Vagina (tissue), 2 donors: ENCODE measurements around the gene KCNQ4. TPM values are rescaled to one million over a fixed set of nuclear protein-coding genes. Genes with fewer than 3 reads are reported as not detected.

Experiments used
- DNase-seq, 2 donors: peaks; one replicate each; pipeline ENCODE4 v3.0.0-alpha.2; 2017; ENCODE audit errors: extremely low spot score in 2 of 2
- H3K27ac ChIP-seq: fragments of 200-600 bp; sonication (generic); one replicate; pipeline ENCODE4 v1.5.1; 2019
- H3K27me3 ChIP-seq: fragments of 200-600 bp; sonication (generic); one replicate; pipeline ENCODE4 v1.5.1; 2019
- H3K36me3 ChIP-seq, 2 donors: fragments of 200-600 bp; sonication (generic); one replicate each; pipeline ENCODE4 v1.5.1; 2017 to 2019
- H3K4me1 ChIP-seq: fragments of 200-600 bp; sonication (generic); one replicate; pipeline ENCODE4 v1.5.1; 2019
- H3K4me3 ChIP-seq, 2 donors: fragments of 200-600 bp; sonication (generic); 1 replicate in 1 of 2; 2 replicates in 1 of 2; pipeline ENCODE4 v1.5.1; 2016 to 2019
- H3K9me3 ChIP-seq: fragments of 200-600 bp; sonication (generic); one replicate; pipeline ENCODE4 v1.5.1; 2019
- POLR2A ChIP-seq, 2 donors: fragments of 450-650 bp; IDR thresholded peaks; one replicate each; pipeline ENCODE4 v1.6.1; 2017; ENCODE audit warnings: antibody characterized with exemption in 2 of 2, mild to moderate bottlenecking in 2 of 2, moderate library complexity in 2 of 2
- POLR2AphosphoS5 ChIP-seq, 2 donors: sonication (generic); formaldehyde crosslinking; IDR thresholded peaks; one replicate each; pipeline ENCODE4 v1.9.0; 2017; ENCODE audit warnings: antibody characterized with exemption in 2 of 2, mild to moderate bottlenecking in 2 of 2, low read depth in 1 of 2; ENCODE audit not compliant: insufficient read depth in 1 of 2
- intact Hi-C: fragments of 100-400 bp; cut with DNase I; formaldehyde crosslinking; loops from one replicate; pipeline ENCODE4 v1.15.1; 2023
- total RNA-seq: library from RNA; depleted of rRNA; stranded (reverse); fragments of >200 nt; gene quantifications from one replicate; pipeline ENCODE4 v1.2.3, GENCODE V29; 2016
- TF ChIP-seq, protein P1 (sequence below), 3 experiments: fragments of 450-650 bp in 2 of 3; fragments of 200-600 bp in 1 of 3; sonication (generic) in 1 of 3; IDR thresholded peaks; one replicate each; pipeline ENCODE4 v1.5.1; 2017 to 2019; ENCODE audit warnings: antibody characterized with exemption in 3 of 3, mild to moderate bottlenecking in 2 of 3, moderate library complexity in 2 of 3

The KCNQ4 gene
- total RNA-seq, 1 donor from 2014 or later = 2.0 TPM

- Histone ChIP-seq H3K4me3 (no peak overlapping the region), H3K27ac (no peak overlapping the region), H3K27me3 (no peaks in the 10 kb centered on the region), H3K4me1 (no peaks in the 10 kb centered on the region), H3K9me3 (no peaks in the 10 kb centered on the region), H3K36me3 (no peaks in the 10 kb centered on the region)
- TF ChIP-seq POLR2A (IDR thresholded peaks at IDR 0.05) (no peak), POLR2AphosphoS5 (IDR thresholded peaks at IDR 0.05; ENCODE audit: insufficient read depth in 1 of 2, low read depth in 1 of 2) (no peak)
- TF ChIP-seq, protein P1, sequence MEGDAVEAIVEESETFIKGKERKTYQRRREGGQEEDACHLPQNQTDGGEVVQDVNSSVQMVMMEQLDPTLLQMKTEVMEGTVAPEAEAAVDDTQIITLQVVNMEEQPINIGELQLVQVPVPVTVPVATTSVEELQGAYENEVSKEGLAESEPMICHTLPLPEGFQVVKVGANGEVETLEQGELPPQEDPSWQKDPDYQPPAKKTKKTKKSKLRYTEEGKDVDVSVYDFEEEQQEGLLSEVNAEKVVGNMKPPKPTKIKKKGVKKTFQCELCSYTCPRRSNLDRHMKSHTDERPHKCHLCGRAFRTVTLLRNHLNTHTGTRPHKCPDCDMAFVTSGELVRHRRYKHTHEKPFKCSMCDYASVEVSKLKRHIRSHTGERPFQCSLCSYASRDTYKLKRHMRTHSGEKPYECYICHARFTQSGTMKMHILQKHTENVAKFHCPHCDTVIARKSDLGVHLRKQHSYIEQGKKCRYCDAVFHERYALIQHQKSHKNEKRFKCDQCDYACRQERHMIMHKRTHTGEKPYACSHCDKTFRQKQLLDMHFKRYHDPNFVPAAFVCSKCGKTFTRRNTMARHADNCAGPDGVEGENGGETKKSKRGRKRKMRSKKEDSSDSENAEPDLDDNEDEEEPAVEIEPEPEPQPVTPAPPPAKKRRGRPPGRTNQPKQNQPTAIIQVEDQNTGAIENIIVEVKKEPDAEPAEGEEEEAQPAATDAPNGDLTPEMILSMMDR (IDR thresholded peaks at IDR 0.05) = no peak
- DNase-seq = no peak
- intact Hi-C loops = loop anchor here (10.0 kb wide), 2 partner anchors 115 to 225 kb away; no protein-coding TSS in a partner anchor
Observed at GRCh38 chr1:40839943-40840335, 56.4 kb downstream of the KCNQ4 start.

DNA sequence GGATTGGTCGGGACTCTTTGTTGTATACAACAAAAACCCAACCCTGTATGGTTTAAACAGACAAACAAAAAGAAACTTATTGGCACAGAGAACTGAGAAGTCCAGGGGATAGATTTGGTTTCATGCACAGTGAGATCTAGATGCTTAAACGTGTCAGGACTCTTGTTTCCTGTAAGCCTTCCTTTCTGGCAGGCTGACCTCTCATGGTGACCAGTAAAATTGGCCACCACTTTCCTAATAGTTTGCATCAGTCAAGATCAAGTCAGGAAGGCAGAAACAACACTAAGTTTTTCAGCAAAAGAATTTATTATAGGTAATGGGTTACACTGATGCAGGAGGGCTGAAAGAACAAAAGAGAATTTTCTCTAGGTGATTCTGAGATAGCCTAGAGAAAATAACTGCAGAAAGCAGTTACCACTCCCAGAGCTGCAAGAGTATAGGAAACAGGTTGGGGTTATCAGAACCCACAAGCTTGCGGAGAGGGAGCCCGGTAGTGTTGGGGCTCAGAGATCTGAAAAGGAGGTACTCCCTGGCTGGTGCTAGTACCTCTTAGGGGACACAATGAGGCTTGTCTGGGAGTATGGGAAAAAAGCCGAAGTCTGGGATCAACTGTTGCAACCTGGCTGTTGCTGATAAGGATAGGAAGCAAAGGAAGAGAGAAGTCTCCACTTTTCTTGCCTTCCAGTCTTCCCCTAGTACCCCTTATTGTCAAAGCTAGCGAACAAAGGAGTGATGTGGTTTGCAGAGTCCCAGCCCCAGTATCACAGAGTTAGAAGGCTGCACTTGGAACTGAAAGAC, 57.1 kb downstream of the KCNQ4 start:
- intact Hi-C loops = loop anchor here (10.0 kb wide), 2 partner anchors 114 to 226 kb away; no protein-coding TSS in a partner anchor
- Histone ChIP-seq H3K4me1 (no peaks in the 10 kb centered on the region), H3K4me3 (no peak overlapping the region), H3K27ac (no peak overlapping the region), H3K9me3 (no peaks in the 10 kb centered on the region), H3K36me3 (no peaks in the 10 kb centered on the region), H3K27me3 (no peaks in the 10 kb centered on the region)
- no peak for DNase-seq
- TF ChIP-seq POLR2A (IDR thresholded peaks at IDR 0.05) = no peak
- TF ChIP-seq, protein P1 (IDR thresholded peaks at IDR 0.05) = no peak
- TF ChIP-seq POLR2AphosphoS5 (IDR thresholded peaks at IDR 0.05; ENCODE audit: insufficient read depth in 1 of 2, low read depth in 1 of 2) = no peak

- no peak overlapping the region for H3K4me3 ChIP-seq
- no peaks in the 10 kb centered on the region for H3K36me3 ChIP-seq
- TF ChIP-seq POLR2AphosphoS5 (IDR thresholded peaks at IDR 0.05; ENCODE audit: insufficient read depth in 1 of 2, low read depth in 1 of 2) (no peak), POLR2A (IDR thresholded peaks at IDR 0.05) (no peak)
- TF ChIP-seq, protein P1 (IDR thresholded peaks at IDR 0.05) = no peak
- no peaks in the 10 kb centered on the region for H3K4me1 ChIP-seq
- no peak overlapping the region for H3K27ac ChIP-seq
- intact Hi-C loops = loop anchor here (10.0 kb wide), 2 partner anchors 113 to 227 kb away; no protein-coding TSS in a partner anchor
- H3K9me3 ChIP-seq = no peaks in the 10 kb centered on the region
- no peak for DNase-seq
- H3K27me3 ChIP-seq = no peaks in the 10 kb centered on the region
Observed at GRCh38 chr1:40841602-40842001, 58.0 kb downstream of the KCNQ4 start.

DNA sequence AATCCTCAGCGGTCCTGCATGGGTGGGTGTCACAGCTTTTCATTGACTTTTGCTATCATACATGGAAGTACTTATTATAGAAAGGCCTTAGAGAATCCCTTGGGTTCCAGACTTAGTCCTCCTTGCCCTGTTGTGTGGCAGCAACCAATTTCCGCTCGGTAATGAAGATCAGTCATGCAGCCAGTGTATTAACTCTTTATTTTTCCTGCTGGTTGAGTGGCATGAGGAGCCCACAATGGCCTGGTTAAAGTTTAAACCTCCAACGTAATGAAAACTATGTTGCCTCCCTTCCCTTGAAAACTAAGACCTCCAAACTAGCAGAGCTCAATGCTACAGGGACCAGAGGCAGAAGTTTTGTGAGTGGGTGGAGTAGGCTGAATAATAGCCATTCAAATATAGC, 58.6 kb downstream of the KCNQ4 start:
- intact Hi-C loops = loop anchor here (10.0 kb wide), 2 partner anchors 113 to 227 kb away; no protein-coding TSS in a partner anchor
- Histone ChIP-seq H3K36me3 (no peaks in the 10 kb centered on the region), H3K9me3 (no peaks in the 10 kb centered on the region), H3K27me3 (no peaks in the 10 kb centered on the region), H3K27ac (no peak overlapping the region), H3K4me1 (no peaks in the 10 kb centered on the region), H3K4me3 (no peak overlapping the region)
- no peak for DNase-seq
- TF ChIP-seq POLR2A (IDR thresholded peaks at IDR 0.05) (no peak), POLR2AphosphoS5 (IDR thresholded peaks at IDR 0.05; ENCODE audit: insufficient read depth in 1 of 2, low read depth in 1 of 2) (no peak)
- TF ChIP-seq, protein P1 (IDR thresholded peaks at IDR 0.05) = no peak

GRCh38 chr1:40842691-40843090, 59.1 kb downstream of the KCNQ4 start:
- no peak overlapping the region for H3K27ac ChIP-seq
- TF ChIP-seq, protein P1 (IDR thresholded peaks at IDR 0.05) = no peak
- no peak for TF ChIP-seq POLR2A (IDR thresholded peaks at IDR 0.05)
- TF ChIP-seq POLR2AphosphoS5 (IDR thresholded peaks at IDR 0.05; ENCODE audit: insufficient read depth in 1 of 2, low read depth in 1 of 2) = no peak
- H3K9me3 ChIP-seq = no peaks in the 10 kb centered on the region
- no peak for DNase-seq
- no peaks in the 10 kb centered on the region for H3K36me3 ChIP-seq
- no peaks in the 10 kb centered on the region for H3K4me1 ChIP-seq
- H3K4me3 ChIP-seq = no peak overlapping the region
- intact Hi-C loops = loop anchor here (10.0 kb wide), 2 partner anchors 112 to 228 kb away; no protein-coding TSS in a partner anchor
- H3K27me3 ChIP-seq = no peaks in the 10 kb centered on the region
